Astrocyte (in vitro differentiated cells and primary cell): Measurements from ENCODE around the gene FAM117A. TPM values are rescaled to one million over a fixed set of nuclear protein-coding genes. Genes with fewer than 3 reads are reported as not detected.
A peak's percentile ranks its signal among the peaks of the same experiment; 100 is the strongest.

Experiments
- DNase-seq: peaks from one replicate; pipeline ENCODE4 v3.0.0-alpha.2; 2010; ENCODE audit warnings: low read depth
- FAIRE-seq: peaks from 2 replicates; lab custom pipeline; 2011; peaks lifted over from hg19 to GRCh38; lab: Jason Lieb, UNC
- H2AFZ ChIP-seq: 2 replicates; pipeline ENCODE4 v1.6.0; 2012; ENCODE audit warnings: low read depth, low read length, inconsistent platforms
- H3K27ac ChIP-seq: 2 replicates; pipeline ENCODE4 v1.5.1; 2011; ENCODE audit warnings: low read depth, low read length, inconsistent platforms
- H3K27me3 ChIP-seq: 2 replicates; pipeline ENCODE4 v1.6.0; 2011; ENCODE audit warnings: low read length, inconsistent platforms; ENCODE audit not compliant: insufficient read depth
- H3K36me3 ChIP-seq: 2 replicates; pipeline ENCODE4 v1.5.1; 2011; ENCODE audit warnings: low read length, inconsistent platforms; ENCODE audit not compliant: insufficient read depth
- H3K4me1 ChIP-seq: 2 replicates; pipeline ENCODE4 v1.5.1; 2011; ENCODE audit warnings: low read length, inconsistent platforms; ENCODE audit not compliant: insufficient read depth
- H3K4me2 ChIP-seq: 2 replicates; pipeline ENCODE4 v1.6.0; 2012; ENCODE audit warnings: low read length, inconsistent platforms
- H3K4me3 ChIP-seq: 2 replicates; pipeline ENCODE4 v1.5.1; 2011; ENCODE audit warnings: low read depth, mild to moderate bottlenecking, low read length, inconsistent platforms; ENCODE audit not compliant: insufficient read depth
- H3K79me2 ChIP-seq: 2 replicates; pipeline ENCODE4 v1.6.0; 2012; ENCODE audit warnings: mild to moderate bottlenecking, low read length, inconsistent platforms; ENCODE audit not compliant: insufficient read depth
- H3K9ac ChIP-seq: 2 replicates; pipeline ENCODE4 v1.6.0; 2012; ENCODE audit warnings: mild to moderate bottlenecking, low read length, inconsistent platforms
- H3K9me3 ChIP-seq: 2 replicates; pipeline ENCODE4 v1.5.1; 2012; ENCODE audit warnings: low read depth, mild to moderate bottlenecking, low read length, inconsistent platforms; ENCODE audit not compliant: insufficient read depth
- H4K20me1 ChIP-seq: 2 replicates; pipeline ENCODE4 v1.6.0; 2012; ENCODE audit warnings: low read length, inconsistent platforms; ENCODE audit not compliant: insufficient read depth
- H3K27ac Mint-ChIP-seq: one replicate; pipeline ENCODE4 v1.8.0; 2021; ENCODE audit warnings: mild to moderate bottlenecking, mixed read lengths; ENCODE audit not compliant: unreplicated experiment
- H3K27me3 Mint-ChIP-seq: one replicate; pipeline ENCODE4 v1.8.0; 2021; ENCODE audit warnings: low read depth, mixed read lengths; ENCODE audit not compliant: unreplicated experiment
- H3K36me3 Mint-ChIP-seq: one replicate; pipeline ENCODE4 v1.8.0; 2021; ENCODE audit warnings: low read depth, mixed read lengths; ENCODE audit not compliant: unreplicated experiment
- H3K4me1 Mint-ChIP-seq: one replicate; pipeline ENCODE4 v1.8.0; 2021; ENCODE audit warnings: low read depth, mixed read lengths; ENCODE audit not compliant: unreplicated experiment
- H3K4me3 Mint-ChIP-seq: one replicate; pipeline ENCODE4 v1.8.0; 2021; ENCODE audit warnings: mild to moderate bottlenecking, moderate library complexity, mixed read lengths; ENCODE audit not compliant: unreplicated experiment
- H3K9me3 Mint-ChIP-seq: one replicate; pipeline ENCODE4 v1.8.0; 2021; ENCODE audit warnings: mild to moderate bottlenecking, mixed read lengths; ENCODE audit not compliant: unreplicated experiment
- EZH2 ChIP-seq: IDR thresholded peaks from 2 replicates; pipeline ENCODE4 v1.6.1; 2012; ENCODE audit warnings: mild to moderate bottlenecking, low read length, inconsistent platforms; ENCODE audit not compliant: insufficient read depth
- total RNA-seq: library from RNA; stranded (reverse); gene quantifications from 2 replicates; pipeline ENCODE4 v1.2.1, GENCODE V29; 2021
- TF ChIP-seq, protein P1 (sequence below): IDR thresholded peaks from 2 replicates; pipeline ENCODE4 v1.5.1; 2011; ENCODE audit warnings: low read depth, mild to moderate bottlenecking, inconsistent platforms, low read length, moderate library complexity; ENCODE audit not compliant: insufficient read depth

FAM117A gene
- total RNA-seq, 1 donor from 2014 or later, result 8.0 TPM

DNA sequence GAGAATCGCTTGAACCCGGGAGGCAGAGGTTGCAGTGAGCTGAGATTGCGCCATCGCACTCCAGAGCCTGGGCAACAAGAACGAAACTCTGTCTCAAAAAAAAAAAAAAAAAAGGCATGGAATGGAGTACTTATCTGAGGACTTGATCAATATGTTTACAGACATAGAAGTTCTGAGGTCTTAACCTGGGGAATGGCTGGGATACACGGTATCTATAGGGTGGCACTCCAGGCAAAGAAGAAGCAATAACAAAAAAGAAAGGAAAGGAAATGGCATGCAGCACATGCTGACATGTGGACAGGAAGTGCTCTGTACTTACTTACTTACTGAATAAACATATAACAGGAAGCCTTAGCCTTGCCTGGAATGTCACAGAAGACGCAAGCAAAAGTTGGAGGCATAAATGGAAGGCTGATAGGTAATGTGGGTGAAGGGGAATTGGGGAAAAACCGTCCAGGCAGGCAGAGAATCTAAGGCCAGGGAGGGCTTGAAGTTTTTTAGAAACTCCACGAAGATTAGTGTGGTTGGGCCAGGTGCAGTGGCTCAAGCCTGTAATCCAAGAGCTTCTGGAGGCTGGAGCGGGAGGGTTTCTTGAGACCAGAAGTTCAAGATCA, 75.9 kb downstream of the FAM117A start:
- no peak overlapping the region for H3K27ac ChIP-seq
- H2AFZ ChIP-seq, result peak overlapping the region; percentile 80
- no peaks in the 10 kb centered on the region for H3K36me3 ChIP-seq
- H3K27me3 ChIP-seq, result no peaks in the 10 kb centered on the region
- no peak for FAIRE-seq
- H3K9me3 ChIP-seq, result no peaks in the 10 kb centered on the region
- no peaks in the 10 kb centered on the region for H4K20me1 ChIP-seq
- Mint-ChIP-seq H3K36me3 (no peaks in the 10 kb centered on the region), H3K9me3 (peaks cover 2% of the 10 kb centered on the region), H3K27me3 (peaks cover 2% of the 10 kb centered on the region), H3K4me1 (peaks cover 14% of the 10 kb centered on the region), H3K4me3 (peak overlapping the region; percentile 7), H3K27ac (peak overlapping the region; percentile 28)
- TF ChIP-seq EZH2, result no peak
- H3K4me3 ChIP-seq, result no peak overlapping the region
- peaks cover 5% of the 10 kb centered on the region for H3K4me1 ChIP-seq
- no peaks in the 10 kb centered on the region for H3K79me2 ChIP-seq
- DNase-seq, result no peak
- no peak overlapping the region for H3K4me2 ChIP-seq
- no peak overlapping the region for H3K9ac ChIP-seq

DNA sequence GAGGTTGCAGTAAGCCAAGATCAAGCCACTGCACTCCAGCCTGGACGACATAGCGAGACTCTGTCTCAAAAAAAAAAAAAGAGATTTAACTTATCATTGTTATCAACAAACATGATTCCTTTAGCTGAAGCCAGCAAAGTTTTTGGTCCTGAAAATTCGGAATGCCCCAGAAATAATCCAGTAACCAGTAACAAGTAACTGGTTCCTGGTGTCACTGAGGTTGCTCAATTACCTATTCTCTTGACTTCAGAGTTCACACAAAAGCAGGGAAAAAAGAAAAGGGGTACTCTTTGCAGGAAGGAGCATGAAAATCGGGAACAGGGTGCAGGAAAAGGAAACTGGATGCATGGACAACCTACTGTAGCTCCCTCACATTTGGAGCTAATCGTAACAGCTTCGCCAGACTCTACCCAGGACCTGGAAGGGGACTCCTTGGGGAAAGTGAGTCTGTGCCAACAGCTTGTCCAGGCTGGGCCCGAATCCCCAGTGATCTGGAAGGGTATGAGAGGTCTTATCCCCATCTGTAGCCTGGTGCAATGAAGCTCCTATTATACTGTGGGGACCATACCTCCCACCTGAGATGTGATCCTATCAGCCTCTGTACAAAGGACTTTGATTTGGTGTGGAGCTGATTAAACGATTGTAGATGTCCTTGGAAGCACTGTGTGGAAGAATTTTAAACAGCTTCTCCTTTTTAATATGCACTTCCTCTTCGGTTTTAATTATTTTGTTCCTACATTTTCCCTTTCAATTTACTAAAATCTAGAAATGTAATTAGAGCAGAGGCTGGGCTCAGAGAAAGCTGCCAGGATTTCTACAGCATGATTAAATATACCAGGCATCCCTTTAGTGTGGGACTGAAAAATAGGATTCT, 82.6 kb downstream of the FAM117A start:
- Histone ChIP-seq H3K9me3 (no peaks in the 10 kb centered on the region), H2AFZ (no peak overlapping the region), H3K79me2 (peaks cover 10% of the 10 kb centered on the region), H3K27me3 (peaks cover 8% of the 10 kb centered on the region), H3K36me3 (no peaks in the 10 kb centered on the region), H3K9ac (no peak overlapping the region), H3K4me1 (peaks cover 6% of the 10 kb centered on the region), H3K27ac (no peak overlapping the region), H3K4me2 (no peak overlapping the region), H4K20me1 (peaks cover 8% of the 10 kb centered on the region), H3K4me3 (no peak overlapping the region)
- Mint-ChIP-seq H3K9me3 (no peaks in the 10 kb centered on the region), H3K36me3 (peaks cover 2% of the 10 kb centered on the region), H3K4me1 (no peaks in the 10 kb centered on the region), H3K4me3 (no peak overlapping the region), H3K27ac (no peak overlapping the region), H3K27me3 (no peaks in the 10 kb centered on the region)
- FAIRE-seq (no peak), DNase-seq (no peak)
- TF ChIP-seq, protein P1, sequence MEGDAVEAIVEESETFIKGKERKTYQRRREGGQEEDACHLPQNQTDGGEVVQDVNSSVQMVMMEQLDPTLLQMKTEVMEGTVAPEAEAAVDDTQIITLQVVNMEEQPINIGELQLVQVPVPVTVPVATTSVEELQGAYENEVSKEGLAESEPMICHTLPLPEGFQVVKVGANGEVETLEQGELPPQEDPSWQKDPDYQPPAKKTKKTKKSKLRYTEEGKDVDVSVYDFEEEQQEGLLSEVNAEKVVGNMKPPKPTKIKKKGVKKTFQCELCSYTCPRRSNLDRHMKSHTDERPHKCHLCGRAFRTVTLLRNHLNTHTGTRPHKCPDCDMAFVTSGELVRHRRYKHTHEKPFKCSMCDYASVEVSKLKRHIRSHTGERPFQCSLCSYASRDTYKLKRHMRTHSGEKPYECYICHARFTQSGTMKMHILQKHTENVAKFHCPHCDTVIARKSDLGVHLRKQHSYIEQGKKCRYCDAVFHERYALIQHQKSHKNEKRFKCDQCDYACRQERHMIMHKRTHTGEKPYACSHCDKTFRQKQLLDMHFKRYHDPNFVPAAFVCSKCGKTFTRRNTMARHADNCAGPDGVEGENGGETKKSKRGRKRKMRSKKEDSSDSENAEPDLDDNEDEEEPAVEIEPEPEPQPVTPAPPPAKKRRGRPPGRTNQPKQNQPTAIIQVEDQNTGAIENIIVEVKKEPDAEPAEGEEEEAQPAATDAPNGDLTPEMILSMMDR, result no peak
- no peak for TF ChIP-seq EZH2

DNA sequence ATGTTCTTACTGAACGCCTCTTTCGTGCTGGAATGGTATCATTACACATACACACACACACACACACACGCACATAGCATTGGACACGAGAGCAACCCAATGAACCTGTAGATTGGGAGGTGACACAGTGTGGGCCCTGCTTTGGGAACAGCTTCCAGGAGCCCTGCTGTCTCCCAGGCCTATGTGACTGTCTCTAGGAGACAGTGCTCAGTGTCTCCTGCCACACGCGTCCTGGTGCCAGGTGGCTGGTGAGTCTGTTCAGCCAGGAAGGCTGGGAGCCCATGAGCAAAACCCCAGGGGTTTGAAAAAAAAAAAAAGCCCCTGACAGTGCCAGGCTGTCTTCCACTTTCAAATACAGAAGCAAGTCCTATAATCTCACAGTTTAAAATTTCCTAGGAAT, 83.6 kb downstream of the FAM117A start:
- H3K36me3 ChIP-seq, result no peaks in the 10 kb centered on the region
- peaks cover 8% of the 10 kb centered on the region for H3K27me3 ChIP-seq
- FAIRE-seq, result no peak
- Mint-ChIP-seq H3K27me3 (no peaks in the 10 kb centered on the region), H3K4me1 (peaks cover 6% of the 10 kb centered on the region), H3K4me3 (no peak overlapping the region), H3K36me3 (peaks cover 2% of the 10 kb centered on the region), H3K27ac (no peak overlapping the region), H3K9me3 (no peaks in the 10 kb centered on the region)
- H4K20me1 ChIP-seq, result peaks cover 18% of the 10 kb centered on the region
- H2AFZ ChIP-seq, result no peak overlapping the region
- H3K4me3 ChIP-seq, result no peak overlapping the region
- TF ChIP-seq EZH2, result no peak
- TF ChIP-seq, protein P1, result no peak
- H3K4me2 ChIP-seq, result no peak overlapping the region
- no peak overlapping the region for H3K9ac ChIP-seq
- H3K9me3 ChIP-seq, result no peaks in the 10 kb centered on the region
- no peak for DNase-seq
- no peak overlapping the region for H3K27ac ChIP-seq
- peaks cover 10% of the 10 kb centered on the region for H3K4me1 ChIP-seq
- peaks cover 21% of the 10 kb centered on the region for H3K79me2 ChIP-seq
